ENCODE data around the gene MMAB.

Gene MMAB

GRCh38 chr12:109577311-109577710, 4.0 kb upstream of the MMAB start:
- Histone ChIP-seq H3K36me3 (ENCODE audit: control insufficient read depth, insufficient read depth, low read length) (peaks cover 12% of the 10 kb centered on the region), H3K27ac (ENCODE audit: insufficient read depth, low read depth, low read length, poor library complexity, severe bottlenecking) (no peak overlapping the region), H3K4me1 (ENCODE audit: control insufficient read depth, insufficient read depth, low read length) (peaks cover 6% of the 10 kb centered on the region), H3K27me3 (ENCODE audit: control insufficient read depth, insufficient read depth, low read length, poor library complexity, severe bottlenecking) (no peaks in the 10 kb centered on the region), H3K4me3 (ENCODE audit: insufficient read depth, low read depth, low read length) (no peak overlapping the region), H3K9me3 (ENCODE audit: control insufficient read depth, low read length) (no peaks in the 10 kb centered on the region)
- 100% methylated on average over 1 of the region's 1 CpG for WGBS, 2 experiments

GRCh38 chr12:109575683-109576082, 2.4 kb upstream of the MMAB start:
- 93 to 96% methylated on average over 3 of the region's 3 CpGs for WGBS, 2 experiments
- no peaks in the 10 kb centered on the region for H3K27me3 ChIP-seq (ENCODE audit: control insufficient read depth, insufficient read depth, low read length, poor library complexity, severe bottlenecking)
- H3K36me3 ChIP-seq (ENCODE audit: control insufficient read depth, insufficient read depth, low read length) = peaks cover 12% of the 10 kb centered on the region
- H3K4me1 ChIP-seq (ENCODE audit: control insufficient read depth, insufficient read depth, low read length) = peaks cover 6% of the 10 kb centered on the region
- H3K4me3 ChIP-seq (ENCODE audit: insufficient read depth, low read depth, low read length) = no peak overlapping the region
- no peaks in the 10 kb centered on the region for H3K9me3 ChIP-seq (ENCODE audit: control insufficient read depth, low read length)
- H3K27ac ChIP-seq (ENCODE audit: insufficient read depth, low read depth, low read length, poor library complexity, severe bottlenecking) = no peak overlapping the region

GRCh38 chr12:109573914-109574244, 575 bp upstream of the MMAB start:
- WGBS, 2 experiments = 2 to 4% methylated on average over 13 of the region's 13 CpGs
- H3K36me3 ChIP-seq (ENCODE audit: control insufficient read depth, insufficient read depth, low read length) = peaks cover 12% of the 10 kb centered on the region

GRCh38 chr12:109572506-109572845, 828 bp downstream of the MMAB start:
- Histone ChIP-seq H3K9me3 (ENCODE audit: control insufficient read depth, low read length) (no peaks in the 10 kb centered on the region), H3K4me3 (ENCODE audit: insufficient read depth, low read depth, low read length) (peak overlapping the region; percentile 76), H3K27ac (ENCODE audit: insufficient read depth, low read depth, low read length, poor library complexity, severe bottlenecking) (no peak overlapping the region), H3K27me3 (ENCODE audit: control insufficient read depth, insufficient read depth, low read length, poor library complexity, severe bottlenecking) (no peaks in the 10 kb centered on the region), H3K4me1 (ENCODE audit: control insufficient read depth, insufficient read depth, low read length) (peaks cover 6% of the 10 kb centered on the region), H3K36me3 (ENCODE audit: control insufficient read depth, insufficient read depth, low read length) (peaks cover 4% of the 10 kb centered on the region)
- WGBS, 2 experiments = 94 to 96% methylated on average over 3 of the region's 3 CpGs

More at GRCh38 chr12:109573914-109574244, 575 bp upstream of the MMAB start:
- Histone ChIP-seq H3K27ac (ENCODE audit: insufficient read depth, low read depth, low read length, poor library complexity, severe bottlenecking) (no peak overlapping the region), H3K9me3 (ENCODE audit: control insufficient read depth, low read length) (no peaks in the 10 kb centered on the region), H3K4me1 (ENCODE audit: control insufficient read depth, insufficient read depth, low read length) (peaks cover 6% of the 10 kb centered on the region), H3K4me3 (ENCODE audit: insufficient read depth, low read depth, low read length) (peak overlapping the region; percentile 76), H3K27me3 (ENCODE audit: control insufficient read depth, insufficient read depth, low read length, poor library complexity, severe bottlenecking) (no peaks in the 10 kb centered on the region)

- Histone ChIP-seq H3K27me3 (ENCODE audit: control insufficient read depth, insufficient read depth, low read length, poor library complexity, severe bottlenecking) (no peaks in the 10 kb centered on the region), H3K4me3 (ENCODE audit: insufficient read depth, low read depth, low read length) (no peak overlapping the region), H3K4me1 (ENCODE audit: control insufficient read depth, insufficient read depth, low read length) (peaks cover 6% of the 10 kb centered on the region), H3K9me3 (ENCODE audit: control insufficient read depth, low read length) (no peaks in the 10 kb centered on the region), H3K36me3 (ENCODE audit: control insufficient read depth, insufficient read depth, low read length) (no peaks in the 10 kb centered on the region), H3K27ac (ENCODE audit: insufficient read depth, low read depth, low read length, poor library complexity, severe bottlenecking) (no peak overlapping the region)
- 86 to 98% methylated on average over 4 of the region's 5 CpGs for WGBS, 2 experiments
Observed at GRCh38 chr12:109571773-109572505, 1.4 kb downstream of the MMAB start.

GRCh38 chr12:109568486-109568885, 4.8 kb downstream of the MMAB start:
- no peaks in the 10 kb centered on the region for H3K4me1 ChIP-seq (ENCODE audit: control insufficient read depth, insufficient read depth, low read length)
- WGBS, 2 experiments = 91 to 92% methylated on average over 7 of the region's 7 CpGs
- no peak overlapping the region for H3K4me3 ChIP-seq (ENCODE audit: insufficient read depth, low read depth, low read length)
- H3K27ac ChIP-seq (ENCODE audit: insufficient read depth, low read depth, low read length, poor library complexity, severe bottlenecking) = no peak overlapping the region
- no peaks in the 10 kb centered on the region for H3K36me3 ChIP-seq (ENCODE audit: control insufficient read depth, insufficient read depth, low read length)
- H3K27me3 ChIP-seq (ENCODE audit: control insufficient read depth, insufficient read depth, low read length, poor library complexity, severe bottlenecking) = no peaks in the 10 kb centered on the region
- H3K9me3 ChIP-seq (ENCODE audit: control insufficient read depth, low read length) = no peaks in the 10 kb centered on the region

- Histone ChIP-seq H3K9me3 (ENCODE audit: control insufficient read depth, low read length) (no peaks in the 10 kb centered on the region), H3K4me1 (ENCODE audit: control insufficient read depth, insufficient read depth, low read length) (no peaks in the 10 kb centered on the region), H3K27me3 (ENCODE audit: control insufficient read depth, insufficient read depth, low read length, poor library complexity, severe bottlenecking) (no peaks in the 10 kb centered on the region), H3K4me3 (ENCODE audit: insufficient read depth, low read depth, low read length) (no peak overlapping the region), H3K36me3 (ENCODE audit: control insufficient read depth, insufficient read depth, low read length) (no peaks in the 10 kb centered on the region), H3K27ac (ENCODE audit: insufficient read depth, low read depth, low read length, poor library complexity, severe bottlenecking) (no peak overlapping the region)
- WGBS, 2 experiments = 95 to 98% methylated on average over 3 of the region's 3 CpGs
Observed at GRCh38 chr12:109567967-109568366, 5.3 kb downstream of the MMAB start.

- WGBS, 2 experiments = 88 to 90% methylated on average over 10 of the region's 10 CpGs
- Histone ChIP-seq H3K4me1 (ENCODE audit: control insufficient read depth, insufficient read depth, low read length) (no peaks in the 10 kb centered on the region), H3K27me3 (ENCODE audit: control insufficient read depth, insufficient read depth, low read length, poor library complexity, severe bottlenecking) (no peaks in the 10 kb centered on the region), H3K36me3 (ENCODE audit: control insufficient read depth, insufficient read depth, low read length) (no peaks in the 10 kb centered on the region), H3K4me3 (ENCODE audit: insufficient read depth, low read depth, low read length) (no peak overlapping the region), H3K9me3 (ENCODE audit: control insufficient read depth, low read length) (no peaks in the 10 kb centered on the region), H3K27ac (ENCODE audit: insufficient read depth, low read depth, low read length, poor library complexity, severe bottlenecking) (no peak overlapping the region)
Observed at GRCh38 chr12:109567296-109567695, 6.0 kb downstream of the MMAB start.

- H3K9me3 ChIP-seq (ENCODE audit: control insufficient read depth, low read length) = no peaks in the 10 kb centered on the region
- H3K4me1 ChIP-seq (ENCODE audit: control insufficient read depth, insufficient read depth, low read length) = no peaks in the 10 kb centered on the region
- H3K27me3 ChIP-seq (ENCODE audit: control insufficient read depth, insufficient read depth, low read length, poor library complexity, severe bottlenecking) = no peaks in the 10 kb centered on the region
- H3K27ac ChIP-seq (ENCODE audit: insufficient read depth, low read depth, low read length, poor library complexity, severe bottlenecking) = no peak overlapping the region
- H3K36me3 ChIP-seq (ENCODE audit: control insufficient read depth, insufficient read depth, low read length) = no peaks in the 10 kb centered on the region
- WGBS, 2 experiments = 94 to 95% methylated on average over 8 of the region's 8 CpGs
- H3K4me3 ChIP-seq (ENCODE audit: insufficient read depth, low read depth, low read length) = no peak overlapping the region
Observed at GRCh38 chr12:109566424-109566823, 6.9 kb downstream of the MMAB start.

- Histone ChIP-seq H3K27me3 (ENCODE audit: control insufficient read depth, insufficient read depth, low read length, poor library complexity, severe bottlenecking) (no peaks in the 10 kb centered on the region), H3K4me1 (ENCODE audit: control insufficient read depth, insufficient read depth, low read length) (no peaks in the 10 kb centered on the region), H3K4me3 (ENCODE audit: insufficient read depth, low read depth, low read length) (no peak overlapping the region), H3K9me3 (ENCODE audit: control insufficient read depth, low read length) (no peaks in the 10 kb centered on the region), H3K27ac (ENCODE audit: insufficient read depth, low read depth, low read length, poor library complexity, severe bottlenecking) (no peak overlapping the region), H3K36me3 (ENCODE audit: control insufficient read depth, insufficient read depth, low read length) (no peaks in the 10 kb centered on the region)
- WGBS, 2 experiments = 92 to 94% methylated on average over 30 of the region's 30 CpGs
Observed at GRCh38 chr12:109563291-109564284, 9.7 kb downstream of the MMAB start.
